ENCODE data around the gene CELA3B. TPM values are rescaled to one million over a fixed set of nuclear protein-coding genes. Genes with fewer than 3 reads are reported as not detected.
"Not testable (repeated sequence)": the region's sequence is repeated elsewhere in the genome, so short reads cannot be mapped to it uniquely, and the experiment has no call there.

Gene CELA3B
- total and polyA plus RNA-seq, 2 donors = 0.49 TPM; not detected in 1

- WGBS = 85% methylated on average over 6 of the region's 6 CpGs
- Histone ChIP-seq H3K27ac (ENCODE audit: low read depth) (no peak overlapping the region), H3K36me3 (ENCODE audit: insufficient read depth) (no peaks in the 10 kb centered on the region), H3K4me3 (ENCODE audit: low read depth, low read length) (no peak overlapping the region), H3K4me1 (ENCODE audit: insufficient read depth) (peaks cover 1% of the 10 kb centered on the region)
- DNase-seq (ENCODE audit: extremely low spot score) = no peak
Measured at GRCh38 chr1:22021061-22021460, 44.2 kb downstream of the CELA3B start.

GRCh38 chr1:22024485-22025367 lies 47.9 kb downstream of the CELA3B start:
- H3K4me1 ChIP-seq (ENCODE audit: insufficient read depth) = peaks cover 1% of the 10 kb centered on the region
- peak overlapping the region; percentile 59 for H3K4me3 ChIP-seq (ENCODE audit: low read depth, low read length)
- H3K27ac ChIP-seq (ENCODE audit: low read depth) = peak overlapping the region; percentile 18
- H3K36me3 ChIP-seq (ENCODE audit: insufficient read depth) = no peaks in the 10 kb centered on the region
- DNase-seq (ENCODE audit: extremely low spot score) = no peak
- 2% methylated on average over 33 of the region's 33 CpGs for WGBS

GRCh38 chr1:22025368-22026155 lies 48.7 kb downstream of the CELA3B start:
- WGBS = under 1% methylated on average over 42 of the region's 42 CpGs
- Histone ChIP-seq H3K36me3 (ENCODE audit: insufficient read depth) (no peaks in the 10 kb centered on the region), H3K4me3 (ENCODE audit: low read depth, low read length) (peak overlapping the region; percentile 59), H3K27ac (ENCODE audit: low read depth) (peak overlapping the region; percentile 97), H3K4me1 (ENCODE audit: insufficient read depth) (peaks cover 1% of the 10 kb centered on the region)
- DNase-seq (ENCODE audit: extremely low spot score) = peak; percentile 88

- no peak overlapping the region for H3K27ac ChIP-seq (ENCODE audit: low read depth)
- no peak overlapping the region for H3K4me3 ChIP-seq (ENCODE audit: low read depth, low read length)
- H3K36me3 ChIP-seq (ENCODE audit: insufficient read depth) = no peaks in the 10 kb centered on the region
- peaks cover 1% of the 10 kb centered on the region for H3K4me1 ChIP-seq (ENCODE audit: insufficient read depth)
- DNase-seq (ENCODE audit: extremely low spot score) = no peak
- WGBS = 79% methylated on average over 3 of the region's 3 CpGs
Measured at GRCh38 chr1:22026924-22027289, 50.1 kb downstream of the CELA3B start.

- DNase-seq (ENCODE audit: extremely low spot score) = no peak
- Histone ChIP-seq H3K36me3 (ENCODE audit: insufficient read depth) (no peaks in the 10 kb centered on the region), H3K27ac (ENCODE audit: low read depth) (no peak overlapping the region), H3K4me1 (ENCODE audit: insufficient read depth) (no peaks in the 10 kb centered on the region), H3K4me3 (ENCODE audit: low read depth, low read length) (no peak overlapping the region)
- 78% methylated on average over 4 of the region's 4 CpGs for WGBS
Measured at GRCh38 chr1:22030057-22030456, 53.2 kb downstream of the CELA3B start.

GRCh38 chr1:22030473-22030872 lies 53.7 kb downstream of the CELA3B start:
- WGBS = 77% methylated on average over 3 of the region's 3 CpGs
- Histone ChIP-seq H3K4me1 (ENCODE audit: insufficient read depth) (no peaks in the 10 kb centered on the region), H3K4me3 (ENCODE audit: low read depth, low read length) (no peak overlapping the region), H3K36me3 (ENCODE audit: insufficient read depth) (no peaks in the 10 kb centered on the region), H3K27ac (ENCODE audit: low read depth) (no peak overlapping the region)
- DNase-seq (ENCODE audit: extremely low spot score) = no peak

- H3K4me3 ChIP-seq (ENCODE audit: low read depth, low read length) = no peak overlapping the region
- DNase-seq (ENCODE audit: extremely low spot score) = no peak
- H3K27ac ChIP-seq (ENCODE audit: low read depth) = no peak overlapping the region
- H3K4me1 ChIP-seq (ENCODE audit: insufficient read depth) = no peaks in the 10 kb centered on the region
- H3K36me3 ChIP-seq (ENCODE audit: insufficient read depth) = no peaks in the 10 kb centered on the region
- 60% methylated on average over 8 of the region's 8 CpGs for WGBS
Measured at GRCh38 chr1:22031214-22031962, 54.6 kb downstream of the CELA3B start.

GRCh38 chr1:22034834-22035233 lies 58.0 kb downstream of the CELA3B start:
- WGBS = 72% methylated on average over 5 of the region's 5 CpGs
- not testable (repeated sequence) for DNase-seq (ENCODE audit: extremely low spot score); H3K4me3 ChIP-seq (ENCODE audit: low read depth, low read length)

GRCh38 chr1:22037520-22037919 lies 60.7 kb downstream of the CELA3B start:
- no peak overlapping the region for H3K27ac ChIP-seq (ENCODE audit: low read depth)
- no peak for DNase-seq (ENCODE audit: extremely low spot score)
- WGBS = 66% methylated on average over 7 of the region's 7 CpGs
- H3K4me3 ChIP-seq (ENCODE audit: low read depth, low read length) = no peak overlapping the region
- H3K4me1 ChIP-seq (ENCODE audit: insufficient read depth) = no peaks in the 10 kb centered on the region
- no peaks in the 10 kb centered on the region for H3K36me3 ChIP-seq (ENCODE audit: insufficient read depth)

More at GRCh38 chr1:22034834-22035233, 58.0 kb downstream of the CELA3B start:
- H3K4me1 ChIP-seq (ENCODE audit: insufficient read depth); H3K36me3 ChIP-seq (ENCODE audit: insufficient read depth); H3K27ac ChIP-seq (ENCODE audit: low read depth): not testable (repeated sequence)

GRCh38 chr1:22038036-22038435 lies 61.2 kb downstream of the CELA3B start:
- H3K36me3 ChIP-seq (ENCODE audit: insufficient read depth) = no peaks in the 10 kb centered on the region
- DNase-seq (ENCODE audit: extremely low spot score) = no peak
- H3K4me1 ChIP-seq (ENCODE audit: insufficient read depth) = no peaks in the 10 kb centered on the region
- no peak overlapping the region for H3K27ac ChIP-seq (ENCODE audit: low read depth)
- no peak overlapping the region for H3K4me3 ChIP-seq (ENCODE audit: low read depth, low read length)
- WGBS = 80% methylated on average over 5 of the region's 5 CpGs

Small RNAs within 50 kb of the gene (small RNA-seq; reads per million reads assigned to genes)
- gene RN7SL186P (not detected), gene RN7SL386P (not detected), gene RNU6-1022P (not detected), gene RNU6-776P (not detected)

Other genes with a start within 250 kb of the CELA3B start
- gene USP48, start 193.9 kb upstream of the CELA3B start, total RNA-seq = 97.1 TPM
- gene USP48, start 193.9 kb upstream of the CELA3B start, polyA plus RNA-seq = 25.1 TPM
- gene LDLRAD2, start 164.8 kb upstream of the CELA3B start, total RNA-seq = 0.63 TPM
- 7.1 TPM for gene LDLRAD2, start 164.8 kb upstream of the CELA3B start, polyA plus RNA-seq
- 242 TPM for gene HSPG2, start 39.7 kb upstream of the CELA3B start, total RNA-seq
- gene HSPG2, start 39.7 kb upstream of the CELA3B start, polyA plus RNA-seq = 514 TPM
- gene CELA3A, start 24.6 kb downstream of the CELA3B start, total RNA-seq = not detected
- 2.0 TPM for gene CELA3A, start 24.6 kb downstream of the CELA3B start, polyA plus RNA-seq
- 493 TPM for gene CDC42, start 75.7 kb downstream of the CELA3B start, total RNA-seq
- gene CDC42, start 75.7 kb downstream of the CELA3B start, polyA plus RNA-seq = 167 TPM
- gene WNT4, start 166.1 kb downstream of the CELA3B start, total RNA-seq = 3.0 TPM
- 3.9 TPM for gene WNT4, start 166.1 kb downstream of the CELA3B start, polyA plus RNA-seq